ENCODE measurements around the gene IDH3A. TPM values are rescaled to one million over a fixed set of nuclear protein-coding genes. Genes with fewer than 3 reads are reported as not detected.

The IDH3A gene
- total and polyA plus RNA-seq, 12 donors = 110 to 509 (median 450) TPM

GRCh38 chr15:78154955-78155354 is 5.8 kb downstream of the IDH3A start:
- DNase-seq (no peak), ATAC-seq (no peak)
- peak overlapping the region in 1 of 10 donors; percentile 1 for H3K4me3 ChIP-seq
- no peak for TF ChIP-seq CTCF (IDR thresholded peaks at IDR 0.05)
- intact Hi-C loops (cut with DNase I) = no loop called here
- no peaks in the 10 kb centered on the region for H3K27me3 ChIP-seq
- 67 to 73% methylated on average over 3 of the region's 3 CpGs for WGBS, 2 donors
- H3K9me3 ChIP-seq = no peaks in the 10 kb centered on the region
- peak overlapping the region in 6 of 10 donors; percentile 3 to 69 (median 29) for H3K27ac ChIP-seq
- H3K4me1 ChIP-seq = peaks cover 11 to 70% (median 45%) of the 10 kb centered on the region in 9 donors
- peaks cover 0 to 62% (median 4%) of the 10 kb centered on the region in 9 donors for H3K36me3 ChIP-seq

- Histone ChIP-seq H3K4me1 (peaks cover 11 to 65% (median 40%) of the 10 kb centered on the region in 9 donors), H3K36me3 (peaks cover 0 to 66% (median 7%) of the 10 kb centered on the region in 9 donors), H3K27ac (peak overlapping the region in 9 of 10 donors; percentile 3 to 69 (median 31)), H3K4me3 (peak overlapping the region in 2 of 10 donors; percentile 1 to 7), H3K27me3 (no peaks in the 10 kb centered on the region), H3K9me3 (no peaks in the 10 kb centered on the region)
- intact Hi-C loops (cut with DNase I) = no loop called here
- WGBS, 2 donors = 74 to 76% methylated on average over 4 of the region's 4 CpGs
- TF ChIP-seq CTCF (IDR thresholded peaks at IDR 0.05) = no peak
- ATAC-seq (no peak), DNase-seq (no peak)
These were observed 6.3 kb downstream of the IDH3A start for GRCh38 chr15:78155355-78155939.

- intact Hi-C loops (cut with DNase I) = no loop called here
- DNase-seq (no peak), ATAC-seq (no peak)
- peaks cover 7 to 53% (median 31%) of the 10 kb centered on the region in 9 donors for H3K4me1 ChIP-seq
- H3K4me3 ChIP-seq = no peak overlapping the region
- no peak for TF ChIP-seq CTCF (IDR thresholded peaks at IDR 0.05)
- H3K27ac ChIP-seq = peak overlapping the region in 2 of 10 donors; percentile 43 to 69
- H3K9me3 ChIP-seq = no peaks in the 10 kb centered on the region
- WGBS, 2 donors = 75 to 85% methylated on average over 1 of the region's 1 CpG
- H3K27me3 ChIP-seq = no peaks in the 10 kb centered on the region
- H3K36me3 ChIP-seq = peaks cover 0 to 72% (median 19%) of the 10 kb centered on the region in 9 donors
These were observed 7.5 kb downstream of the IDH3A start for GRCh38 chr15:78156653-78157052.

GRCh38 chr15:78157203-78157602 is 8.0 kb downstream of the IDH3A start:
- peaks cover 7 to 51% (median 31%) of the 10 kb centered on the region in 9 donors for H3K4me1 ChIP-seq
- H3K4me3 ChIP-seq = no peak overlapping the region
- no peak for TF ChIP-seq CTCF (IDR thresholded peaks at IDR 0.05)
- H3K9me3 ChIP-seq = no peaks in the 10 kb centered on the region
- H3K27me3 ChIP-seq = no peaks in the 10 kb centered on the region
- intact Hi-C loops (cut with DNase I) = no loop called here
- 33 to 43% methylated on average over 2 of the region's 2 CpGs for WGBS, 2 donors
- peaks cover 0 to 78% (median 22%) of the 10 kb centered on the region in 9 donors for H3K36me3 ChIP-seq
- H3K27ac ChIP-seq = no peak overlapping the region
- no peak for DNase-seq
- no peak for ATAC-seq
